HG03196 (cell line): ENCODE measurements around the gene UNC13B.

ENCODE experiments used
- ATAC-seq: cut with Tn5 transposase; IDR thresholded peaks from one replicate; pipeline ENCODE4 v1.9.1; 2021; ENCODE audit not compliant: unreplicated experiment

Gene UNC13B

GRCh38 chr9:35318741-35319140 lies 156.9 kb downstream of the UNC13B start:
- no peak for ATAC-seq

GRCh38 chr9:35322075-35322885 lies 160.5 kb downstream of the UNC13B start:
- no peak for ATAC-seq

GRCh38 chr9:35324966-35325365 lies 163.2 kb downstream of the UNC13B start:
- no peak for ATAC-seq

GRCh38 chr9:35333551-35333950 lies 171.7 kb downstream of the UNC13B start:
- no peak for ATAC-seq

GRCh38 chr9:35335164-35335563 lies 173.4 kb downstream of the UNC13B start:
- ATAC-seq: no peak

- ATAC-seq: no peak
Measured at GRCh38 chr9:35338086-35338485, 176.3 kb downstream of the UNC13B start.

- ATAC-seq: no peak
Measured at GRCh38 chr9:35338561-35339274, 176.9 kb downstream of the UNC13B start.

- no peak for ATAC-seq
Measured at GRCh38 chr9:35340046-35340445, 178.2 kb downstream of the UNC13B start.

GRCh38 chr9:35341021-35341420 lies 179.2 kb downstream of the UNC13B start:
- ATAC-seq: no peak

GRCh38 chr9:35341585-35341984 lies 179.8 kb downstream of the UNC13B start:
- ATAC-seq: no peak

GRCh38 chr9:35342221-35342958 lies 180.6 kb downstream of the UNC13B start:
- ATAC-seq: no peak

GRCh38 chr9:35348109-35348508 lies 186.3 kb downstream of the UNC13B start:
- ATAC-seq: no peak

- no peak for ATAC-seq
Measured at GRCh38 chr9:35349287-35349990, 187.6 kb downstream of the UNC13B start.

- ATAC-seq: no peak
Measured at GRCh38 chr9:35350212-35350611, 188.4 kb downstream of the UNC13B start.

GRCh38 chr9:35350827-35351549 lies 189.2 kb downstream of the UNC13B start:
- ATAC-seq: no peak

- ATAC-seq: no peak
Measured at GRCh38 chr9:35353731-35354365, 192.0 kb downstream of the UNC13B start.

- no peak for ATAC-seq
Measured at GRCh38 chr9:35355939-35356338, 194.1 kb downstream of the UNC13B start.

- no peak for ATAC-seq
Measured at GRCh38 chr9:35357116-35357515, 195.3 kb downstream of the UNC13B start.

GRCh38 chr9:35357826-35358225 lies 196.0 kb downstream of the UNC13B start:
- no peak for ATAC-seq
